Measurements from ENCODE around the gene ZNF264.
"Not testable (repeated sequence)": the region's sequence is repeated elsewhere in the genome, so short reads cannot be mapped to it uniquely, and the experiment has no call there.

ZNF264 gene

GRCh38 chr19:57191141-57192076 lies at the start of gene ZNF264:
ZNF264 (plus strand) TSS chr19:57191500; CDS start chr19:57191914, 414 bp downstream.
- DNase-seq: peak; percentile 89

GRCh38 chr19:57141699-57142098 lies 49.6 kb upstream of the ZNF264 start:
- no peak for DNase-seq

DNA sequence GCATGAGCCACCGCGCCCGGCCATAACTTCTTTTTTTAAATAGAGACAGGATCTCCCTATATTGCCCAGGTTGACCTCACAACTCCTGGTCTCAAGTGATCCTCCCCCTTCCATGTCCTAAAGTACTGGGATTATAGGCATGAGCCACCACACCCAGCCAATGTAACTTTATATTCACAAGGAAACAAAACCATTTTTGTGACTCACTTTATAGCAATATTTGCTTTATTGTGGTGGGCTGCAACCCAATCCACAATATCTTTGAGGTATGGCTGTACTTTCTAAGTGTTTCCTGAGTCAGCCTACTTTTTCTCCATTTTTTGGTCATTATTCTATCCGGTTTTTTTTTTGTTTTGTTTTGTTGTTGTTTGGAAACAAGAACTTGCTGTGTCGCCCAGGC lies 38.4 kb upstream of the ZNF264 start:
- no peak for DNase-seq

DNA sequence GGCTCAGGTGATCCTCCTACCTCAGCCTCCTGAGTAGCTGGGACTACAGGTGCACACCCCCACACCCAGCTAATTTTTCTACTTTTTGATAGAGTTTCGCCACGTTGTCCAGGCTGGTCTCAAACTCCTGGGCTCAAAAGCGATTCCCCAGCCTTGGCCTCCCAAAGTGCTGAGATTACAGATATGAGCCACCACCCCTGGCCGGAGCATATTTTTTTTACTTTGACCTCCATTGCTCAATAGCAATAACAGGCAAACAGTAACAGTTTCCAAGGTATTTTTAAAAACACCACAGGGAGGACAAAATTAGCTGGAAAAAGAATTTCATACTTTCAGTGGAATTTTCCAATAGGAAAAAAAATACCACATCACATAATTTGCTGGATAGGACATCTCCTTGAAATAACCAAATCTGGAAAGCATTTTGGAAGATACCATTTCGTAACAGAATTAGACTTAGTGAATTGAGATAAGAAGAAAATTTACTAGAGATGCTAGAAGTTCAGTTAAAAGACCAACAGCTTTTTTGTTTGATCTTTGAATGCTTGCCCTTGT lies 29.2 kb upstream of the ZNF264 start:
- no peak for DNase-seq

- no peak for DNase-seq
These were observed 25.5 kb upstream of the ZNF264 start for GRCh38 chr19:57165846-57166245.

- DNase-seq: no peak
These were observed 23.9 kb upstream of the ZNF264 start, which contains the start of gene DUXA for GRCh38 chr19:57167385-57167784. DUXA (minus strand) TSS chr19:57167485; CDS start chr19:57167443, 42 bp downstream.

- peak; percentile 42 for DNase-seq
These were observed 19.7 kb upstream of the ZNF264 start for GRCh38 chr19:57171551-57172081.

DNA sequence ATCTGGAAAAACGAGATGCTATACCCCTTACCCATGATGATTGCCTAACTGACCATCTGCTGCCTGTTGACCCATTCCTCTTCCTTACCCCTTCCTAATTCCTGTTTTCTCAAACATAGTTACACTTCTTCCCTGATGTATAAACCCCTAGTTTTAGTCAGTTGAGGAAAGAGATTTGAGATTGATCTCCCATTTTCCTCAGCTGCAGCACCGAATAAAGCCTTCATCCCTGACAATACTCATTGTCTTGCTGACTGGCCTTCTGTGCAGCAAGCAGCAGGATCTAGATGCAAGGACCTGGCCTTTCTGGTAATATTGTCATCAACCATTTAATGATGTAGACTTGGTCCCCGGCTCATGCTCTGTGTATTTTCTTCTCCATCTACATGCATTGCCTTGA lies 999 bp upstream of the ZNF264 start:
- DNase-seq: no peak

DNA sequence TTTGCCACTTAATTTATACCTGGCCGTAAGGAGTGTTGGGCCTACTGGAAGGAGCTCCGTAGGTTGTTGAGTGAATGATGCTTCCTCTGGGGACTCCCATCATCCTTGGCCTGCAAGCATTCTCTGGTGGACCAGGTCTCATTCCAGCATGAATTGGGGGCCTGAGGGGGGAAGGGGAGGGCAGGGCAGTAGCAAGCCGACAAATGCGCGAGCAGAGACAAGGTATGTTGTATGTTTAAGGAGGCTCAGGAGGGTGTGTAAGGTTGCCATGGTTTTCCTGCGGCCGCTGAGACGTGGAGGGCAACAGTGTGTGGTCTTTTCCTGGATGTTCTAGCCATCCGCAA lies 749 bp downstream of the ZNF264 start:
- DNase-seq: no peak

DNA sequence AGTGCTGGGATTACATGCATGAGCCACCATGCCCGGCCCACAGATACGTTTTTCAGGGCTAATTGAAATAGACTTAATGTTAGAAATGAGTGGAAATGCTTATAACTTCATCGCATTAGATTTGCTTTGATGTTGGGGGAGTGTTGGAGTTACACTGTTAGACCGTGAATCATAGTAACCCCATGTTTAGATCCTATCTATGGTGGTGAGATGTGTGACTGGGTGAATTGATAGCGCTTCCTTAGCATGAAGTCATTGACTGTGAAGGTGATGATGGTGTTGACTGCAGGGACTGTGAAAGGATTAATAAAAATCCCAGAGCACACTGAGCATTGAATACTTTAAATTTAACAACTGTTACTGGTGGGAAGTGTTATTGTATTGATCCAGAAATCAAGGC lies 1.7 kb downstream of the ZNF264 start:
- DNase-seq: no peak

DNA sequence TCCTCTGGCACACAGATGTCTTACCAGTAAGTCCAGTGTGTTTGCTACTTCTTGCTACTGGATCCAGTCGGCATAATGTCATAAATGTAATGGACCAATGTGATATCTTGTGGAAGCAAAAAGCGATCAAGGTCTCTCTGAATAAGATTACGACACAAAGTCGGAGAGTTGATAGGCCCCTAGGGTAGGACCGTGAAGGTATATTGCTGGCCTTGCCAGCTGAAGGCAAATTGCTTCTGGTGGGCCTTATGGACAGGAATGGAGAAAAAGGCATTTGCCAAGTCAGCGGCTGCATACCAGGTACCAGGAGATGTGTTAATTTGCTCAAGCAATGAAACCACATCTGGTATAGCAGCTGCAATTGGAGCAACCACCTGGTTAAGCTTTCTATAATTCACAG lies 6.6 kb downstream of the ZNF264 start:
- not testable (repeated sequence) for DNase-seq

DNA sequence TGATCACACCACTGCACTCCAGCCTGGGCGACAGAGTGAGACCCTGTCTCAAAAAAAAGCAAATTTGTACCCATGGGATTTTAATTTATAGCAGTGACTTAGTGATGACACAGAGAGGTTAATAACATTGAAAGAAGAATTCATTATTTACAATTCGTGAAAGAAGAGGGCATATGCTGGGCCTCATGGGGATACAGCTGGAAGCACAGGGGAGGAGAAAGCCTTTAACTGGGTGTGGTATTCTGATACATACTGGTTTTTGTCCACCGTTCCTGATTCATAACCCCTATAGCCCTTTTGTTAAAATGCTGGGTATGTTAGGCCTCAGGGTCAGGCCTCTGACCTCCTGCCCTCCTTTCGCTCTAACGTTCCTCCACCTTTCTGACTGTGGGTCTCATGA lies 10.9 kb downstream of the ZNF264 start:
- no peak for DNase-seq

DNA sequence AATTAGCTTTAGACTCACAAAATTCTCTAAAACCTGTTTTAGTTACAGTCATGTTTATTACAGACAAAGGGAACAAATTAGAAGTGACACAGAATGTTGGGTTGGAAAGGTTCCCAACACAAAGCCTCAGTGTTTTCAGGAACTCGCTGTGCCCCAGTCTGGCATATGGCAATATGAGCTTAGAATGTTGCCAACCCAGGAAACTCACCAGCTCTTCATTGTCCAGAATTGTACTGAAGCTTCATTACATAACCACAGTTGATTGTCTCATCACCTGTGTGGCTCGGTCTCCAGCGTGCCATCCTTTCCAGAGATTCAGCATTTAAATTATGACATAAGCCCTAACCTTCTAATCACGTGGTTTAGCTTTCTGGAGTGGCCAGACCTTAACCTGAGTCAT lies 19.1 kb downstream of the ZNF264 start:
- DNase-seq: no peak

GRCh38 chr19:57212109-57212508 lies 20.8 kb downstream of the ZNF264 start:
- DNase-seq: no peak

DNA sequence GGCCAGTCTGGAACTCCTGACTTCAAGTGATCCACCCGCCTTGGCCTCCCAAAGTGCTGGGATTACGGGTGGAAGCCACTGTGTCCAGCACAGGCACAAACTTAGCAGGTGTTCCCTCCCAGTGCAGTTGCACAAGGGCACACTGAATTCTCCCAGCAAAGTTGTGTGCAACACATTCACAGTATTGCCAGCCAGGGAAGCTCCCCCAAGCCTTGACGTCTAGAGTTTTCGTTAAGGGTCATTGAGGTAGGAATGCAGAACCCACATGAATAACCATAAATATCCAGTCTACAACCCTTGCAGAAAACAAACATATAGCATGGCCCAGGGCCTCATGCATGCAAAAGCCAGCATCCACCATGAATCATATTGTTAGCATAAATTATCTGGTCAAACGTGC lies 36.2 kb downstream of the ZNF264 start:
- DNase-seq: no peak

DNA sequence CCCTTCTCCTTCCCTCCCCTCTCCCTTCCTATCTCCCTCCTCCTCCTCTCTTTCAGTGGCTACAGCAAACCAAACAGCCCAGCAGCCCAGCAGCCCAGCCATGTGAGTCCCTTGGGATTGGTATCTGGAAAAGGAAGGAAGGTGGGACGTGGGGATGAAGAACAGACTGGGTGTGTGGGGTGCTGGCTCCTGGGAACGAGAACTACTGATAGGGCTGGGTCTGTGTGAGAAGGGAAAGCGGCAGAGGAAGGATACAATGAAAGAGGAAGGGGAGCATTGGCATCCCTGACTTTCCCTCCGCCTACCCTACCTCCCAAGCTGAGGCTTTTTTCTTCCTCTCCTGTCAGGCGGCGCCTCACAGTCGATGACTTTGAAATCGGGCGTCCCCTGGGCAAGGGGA lies 40.4 kb downstream of the ZNF264 start:
- no peak for DNase-seq

GRCh38 chr19:57233207-57233606 lies 41.9 kb downstream of the ZNF264 start:
- no peak for DNase-seq

- DNase-seq: no peak
These were observed 48.6 kb downstream of the ZNF264 start for GRCh38 chr19:57239982-57240310.

GRCh38 chr19:57240311-57241090 lies 49.2 kb downstream of the ZNF264 start, which contains the start of gene ZNF805:
ZNF805 (plus strand) TSS chr19:57240632; CDS start chr19:57240892, 260 bp downstream.
- peak; percentile 96 for DNase-seq

GRCh38 chr19:57241176-57241575 lies 49.9 kb downstream of the ZNF264 start:
- DNase-seq: peak; percentile 6

DNA sequence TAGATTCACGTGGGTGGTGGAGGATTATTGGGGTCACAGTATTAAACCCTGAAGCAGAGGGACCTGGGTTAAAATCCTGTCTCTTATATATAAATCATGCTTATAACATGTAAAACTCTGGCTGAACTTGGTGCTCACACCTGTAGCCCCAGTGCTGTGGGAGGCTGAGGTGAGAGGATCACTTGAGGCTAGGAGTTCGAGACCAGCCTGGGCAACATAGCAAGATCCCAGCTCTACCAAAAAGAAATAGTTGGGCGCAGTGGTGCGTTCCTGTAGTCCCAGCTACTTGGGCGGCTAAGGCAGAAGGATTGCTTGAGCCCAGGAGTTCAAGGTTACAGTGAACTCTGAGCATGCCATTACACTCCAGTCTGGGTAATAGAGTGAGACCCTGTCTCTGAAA lies 51.5 kb downstream of the ZNF264 start:
- DNase-seq: no peak

GRCh38 chr19:57244513-57244912 lies 53.2 kb downstream of the ZNF264 start:
- no peak for DNase-seq

- no peak for DNase-seq
These were observed 53.8 kb downstream of the ZNF264 start for GRCh38 chr19:57245066-57245465.

Data from NCI-H82 (cell line).